ENCODE measurements around the gene HRK.

GRCh38 chr12:116898669-116899068 lies 17.4 kb upstream of the HRK start:
- TF ChIP-seq POLR2A (IDR thresholded peaks at IDR 0.05; ENCODE audit: low read depth, low read length): no peak
- TF ChIP-seq TAF1 (IDR thresholded peaks at IDR 0.05; ENCODE audit: borderline replicate concordance, low read depth, low read length): no peak
